HEK293T (cell line): ENCODE data around the gene PIEZO2.

Experiments
- CTCF ChIA-PET: fragments of 350-600 bp; formaldehyde crosslinking; extraction: SDS; loops from one replicate; lab custom pipeline; 2021; ENCODE audit warnings: antibody characterized with exemption, inconsistent platforms; lab: Yijun Ruan, JAX
- POLR2A ChIA-PET: fragments of 350-600 bp; formaldehyde crosslinking; extraction: SDS; loops from one replicate; lab custom pipeline; 2020; ENCODE audit warnings: antibody characterized with exemption, inconsistent platforms; lab: Yijun Ruan, JAX
- DNase-seq: peaks from one replicate; pipeline ENCODE4 v3.0.0; 2012; ENCODE audit warnings: mixed read lengths; ENCODE audit errors: extremely low spot score
- ARNT ChIP-seq: fragments of 450-650 bp; IDR thresholded peaks from 2 replicates; pipeline ENCODE4 v1.6.1; 2017; ENCODE audit warnings: mild to moderate bottlenecking
- BHLHE40 ChIP-seq: fragments of 450-650 bp; IDR thresholded peaks from 2 replicates; pipeline ENCODE4 v1.6.1; 2016; ENCODE audit warnings: mild to moderate bottlenecking, moderate library complexity, borderline replicate concordance
- CTBP1 ChIP-seq: fragments of 450-650 bp; IDR thresholded peaks from 2 replicates; pipeline ENCODE4 v1.6.1; 2016; ENCODE audit warnings: borderline replicate concordance
- ELF4 ChIP-seq: fragments of 450-650 bp; IDR thresholded peaks from 2 replicates; pipeline ENCODE4 v1.6.1; 2017; ENCODE audit warnings: antibody characterized with exemption
- FOXA1 ChIP-seq: fragments of 450-650 bp; IDR thresholded peaks from 2 replicates; pipeline ENCODE4 v1.6.1; 2016; ENCODE audit warnings: mild to moderate bottlenecking
- FOXK2 ChIP-seq: fragments of 450-650 bp; IDR thresholded peaks from 2 replicates; pipeline ENCODE4 v1.6.1; 2016; ENCODE audit warnings: mild to moderate bottlenecking
- FOXM1 ChIP-seq: fragments of 450-650 bp; IDR thresholded peaks from 2 replicates; pipeline ENCODE4 v1.6.1; 2017; ENCODE audit warnings: mild to moderate bottlenecking, borderline replicate concordance
- HDGF ChIP-seq: fragments of 450-650 bp; IDR thresholded peaks from 2 replicates; pipeline ENCODE4 v1.6.1; 2017; ENCODE audit warnings: antibody characterized with exemption, borderline replicate concordance
- L3MBTL2 ChIP-seq: fragments of 450-650 bp; conservative IDR thresholded peaks from 2 replicates; pipeline ENCODE4 v1.6.1; 2016; ENCODE audit warnings: mild to moderate bottlenecking
- LEF1 ChIP-seq: fragments of 450-650 bp; IDR thresholded peaks from 2 replicates; pipeline ENCODE4 v1.6.1; 2017; ENCODE audit warnings: mild to moderate bottlenecking, borderline replicate concordance
- NFRKB ChIP-seq: fragments of 450-650 bp; IDR thresholded peaks from 2 replicates; pipeline ENCODE4 v1.6.1; 2016; ENCODE audit warnings: mild to moderate bottlenecking, moderate library complexity
- SP1 ChIP-seq: fragments of 450-650 bp; IDR thresholded peaks from 2 replicates; pipeline ENCODE4 v1.6.1; 2017
- SUZ12 ChIP-seq: fragments of 450-650 bp; IDR thresholded peaks from 2 replicates; pipeline ENCODE4 v1.6.1; 2016; ENCODE audit warnings: mild to moderate bottlenecking
- TARDBP ChIP-seq: fragments of 450-650 bp; IDR thresholded peaks from 2 replicates; pipeline ENCODE4 v1.6.1; 2016
- ZNF384 ChIP-seq: fragments of 450-650 bp; IDR thresholded peaks from 2 replicates; pipeline ENCODE4 v1.6.1; 2016
- TF ChIP-seq, protein P1 (sequence below): fragments of 450-650 bp; IDR thresholded peaks from 2 replicates; pipeline ENCODE4 v1.6.1; 2016

The PIEZO2 gene

DNA sequence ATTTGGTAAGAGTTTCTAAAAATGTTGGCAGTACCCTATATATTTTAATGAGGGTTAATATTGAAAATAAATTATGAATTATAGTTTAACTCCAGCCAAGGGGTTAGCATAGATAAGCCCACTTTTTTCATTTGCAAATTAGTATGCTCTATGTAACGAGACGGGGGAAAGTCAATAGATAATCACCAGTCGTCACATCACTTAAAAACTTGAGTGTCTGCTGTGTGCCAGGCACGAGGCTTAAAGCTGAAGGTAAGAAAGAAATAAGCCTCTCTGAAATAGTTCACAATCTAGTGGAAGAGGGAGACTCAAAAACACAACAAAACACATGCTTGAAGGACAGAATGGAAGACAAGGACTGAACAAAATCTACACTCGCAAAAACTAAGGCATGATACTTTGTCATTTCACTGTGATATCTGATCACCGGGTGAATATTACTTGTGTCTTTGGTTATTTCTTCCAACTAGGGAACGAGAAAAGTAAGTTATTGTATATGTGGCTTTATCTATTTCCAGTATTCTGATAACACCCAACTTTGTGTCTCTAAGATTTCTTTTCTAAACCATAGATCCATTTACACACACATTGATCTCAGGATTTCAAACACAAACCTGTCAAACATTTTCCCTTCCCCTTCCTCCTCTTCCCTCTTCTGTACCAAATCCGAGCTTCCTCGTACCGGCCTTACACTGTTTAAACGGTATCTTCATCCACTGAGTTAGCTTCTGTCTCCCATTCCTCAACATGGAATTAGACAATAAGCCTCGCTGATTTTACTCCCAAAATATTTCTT is 199.1 kb downstream of the PIEZO2 start:
- DNase-seq = no peak
- POLR2A ChIA-PET = no interaction called here
- no peak for TF ChIP-seq FOXA1
- TF ChIP-seq ZNF384 = no peak
- TF ChIP-seq, protein P1, sequence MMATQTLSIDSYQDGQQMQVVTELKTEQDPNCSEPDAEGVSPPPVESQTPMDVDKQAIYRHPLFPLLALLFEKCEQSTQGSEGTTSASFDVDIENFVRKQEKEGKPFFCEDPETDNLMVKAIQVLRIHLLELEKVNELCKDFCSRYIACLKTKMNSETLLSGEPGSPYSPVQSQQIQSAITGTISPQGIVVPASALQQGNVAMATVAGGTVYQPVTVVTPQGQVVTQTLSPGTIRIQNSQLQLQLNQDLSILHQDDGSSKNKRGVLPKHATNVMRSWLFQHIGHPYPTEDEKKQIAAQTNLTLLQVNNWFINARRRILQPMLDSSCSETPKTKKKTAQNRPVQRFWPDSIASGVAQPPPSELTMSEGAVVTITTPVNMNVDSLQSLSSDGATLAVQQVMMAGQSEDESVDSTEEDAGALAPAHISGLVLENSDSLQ = no peak
- TF ChIP-seq NFRKB = no peak
- TF ChIP-seq FOXK2 = no peak
- TF ChIP-seq TARDBP = no peak
- no peak for TF ChIP-seq FOXM1
- no peak for TF ChIP-seq HDGF
- no peak for TF ChIP-seq BHLHE40
- TF ChIP-seq SUZ12 = no peak
- no peak for TF ChIP-seq L3MBTL2
- TF ChIP-seq ARNT = no peak
- TF ChIP-seq SP1 = no peak
- no peak for TF ChIP-seq ELF4
- no peak for TF ChIP-seq LEF1
- TF ChIP-seq CTBP1 = no peak
- CTCF ChIA-PET = no interaction called here

DNA sequence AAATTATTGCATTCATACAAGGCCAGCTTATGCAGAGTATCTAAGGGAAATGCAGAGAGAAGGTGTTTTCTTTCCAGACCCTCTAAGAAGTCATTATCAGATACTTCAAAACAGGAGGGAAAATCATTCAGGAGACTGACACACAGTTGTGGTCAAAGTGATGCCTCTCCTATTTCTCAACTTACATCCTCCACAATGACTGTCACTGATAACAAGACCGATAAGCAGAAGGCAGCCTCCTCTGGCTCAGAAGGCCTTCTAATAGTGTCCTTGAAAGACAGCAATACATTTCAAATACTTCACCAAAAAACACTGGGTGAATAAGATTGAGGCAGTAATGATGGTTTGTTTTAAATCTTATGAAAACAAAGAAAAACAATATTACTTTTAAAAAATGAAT is 199.7 kb downstream of the PIEZO2 start:
- CTCF ChIA-PET = no interaction called here
- POLR2A ChIA-PET = no interaction called here
- no peak for TF ChIP-seq BHLHE40
- TF ChIP-seq ZNF384 = no peak
- TF ChIP-seq NFRKB = no peak
- no peak for TF ChIP-seq SP1
- no peak for TF ChIP-seq CTBP1
- no peak for TF ChIP-seq TARDBP
- no peak for TF ChIP-seq HDGF
- no peak for TF ChIP-seq L3MBTL2
- no peak for TF ChIP-seq FOXK2
- no peak for TF ChIP-seq FOXA1
- TF ChIP-seq LEF1 = no peak
- no peak for TF ChIP-seq ARNT
- no peak for TF ChIP-seq FOXM1
- TF ChIP-seq, protein P1 = no peak
- no peak for DNase-seq

DNA sequence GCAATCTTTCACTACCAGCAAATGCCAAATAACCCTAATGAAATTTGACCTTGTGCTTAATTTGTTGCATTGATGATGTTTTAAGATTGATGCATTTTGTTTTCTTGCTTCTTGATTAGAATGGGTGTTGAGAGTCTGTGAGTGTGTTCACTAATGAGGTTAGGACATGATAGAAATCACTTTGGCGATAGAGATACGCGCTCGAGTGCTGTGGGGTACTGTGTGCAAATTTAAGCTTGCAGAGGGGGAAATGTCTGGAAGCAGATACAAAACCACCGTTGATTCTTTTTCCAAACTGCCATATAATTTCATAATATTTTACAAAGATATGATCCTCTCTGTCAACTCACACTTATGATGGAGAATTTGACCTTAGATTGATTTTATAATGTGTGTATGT is 200.9 kb downstream of the PIEZO2 start:
- TF ChIP-seq FOXA1 = no peak
- no peak for TF ChIP-seq TARDBP
- TF ChIP-seq LEF1 = no peak
- no peak for TF ChIP-seq SUZ12
- TF ChIP-seq FOXM1 = no peak
- TF ChIP-seq CTBP1 = no peak
- no peak for TF ChIP-seq BHLHE40
- TF ChIP-seq NFRKB = no peak
- TF ChIP-seq HDGF = no peak
- TF ChIP-seq L3MBTL2 = no peak
- ChIA-PET POLR2A (no interaction called here), CTCF (no interaction called here)
- DNase-seq = no peak

DNA sequence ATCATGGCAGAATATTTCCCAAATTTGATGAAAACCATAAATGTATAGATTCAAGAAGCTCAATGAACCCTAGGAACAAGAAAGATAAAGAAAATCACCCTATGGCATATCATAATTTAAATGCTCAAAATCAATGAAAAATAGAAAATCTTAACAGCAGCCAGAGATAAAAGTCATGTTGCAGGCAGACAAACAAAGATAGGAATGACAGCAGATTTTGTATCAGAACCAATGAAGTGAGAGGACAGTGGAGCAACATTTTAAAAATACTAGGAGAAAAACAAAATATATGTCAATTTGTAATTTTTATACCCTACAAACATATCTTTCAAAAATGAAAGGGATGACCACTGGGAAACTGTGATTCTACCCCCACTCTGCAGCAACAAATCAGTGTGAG is 203.3 kb downstream of the PIEZO2 start:
- ChIA-PET POLR2A (no interaction called here), CTCF (no interaction called here)
- no peak for DNase-seq
- TF ChIP-seq, protein P1 = no peak

DNA sequence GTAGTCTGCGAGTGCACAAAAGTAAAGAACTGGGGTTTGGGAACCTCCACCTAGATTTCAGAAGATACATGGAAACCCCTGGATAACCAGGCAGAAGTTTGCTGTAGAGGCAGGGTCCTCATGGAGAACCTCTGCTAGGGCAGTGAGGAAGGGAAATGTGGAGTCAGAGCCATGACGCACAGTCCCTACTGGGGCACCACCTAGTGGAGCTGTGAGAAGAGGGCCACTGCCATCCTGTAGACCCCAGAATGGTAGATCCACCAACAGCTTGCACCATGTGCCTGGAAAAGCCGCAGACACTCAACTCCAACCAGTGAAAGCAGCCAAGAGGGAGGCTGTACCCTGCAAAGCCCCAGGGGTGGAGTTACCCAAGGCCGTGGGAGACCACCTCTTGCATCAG is 206.4 kb downstream of the PIEZO2 start:
- ChIA-PET CTCF (no interaction called here), POLR2A (no interaction called here)
- TF ChIP-seq FOXK2 = no peak
- TF ChIP-seq ARNT = no peak
- TF ChIP-seq ZNF384 = no peak
- TF ChIP-seq FOXM1 = no peak
- no peak for TF ChIP-seq FOXA1
- TF ChIP-seq TARDBP = no peak
- TF ChIP-seq L3MBTL2 = no peak
- no peak for TF ChIP-seq NFRKB
- DNase-seq = no peak

DNA sequence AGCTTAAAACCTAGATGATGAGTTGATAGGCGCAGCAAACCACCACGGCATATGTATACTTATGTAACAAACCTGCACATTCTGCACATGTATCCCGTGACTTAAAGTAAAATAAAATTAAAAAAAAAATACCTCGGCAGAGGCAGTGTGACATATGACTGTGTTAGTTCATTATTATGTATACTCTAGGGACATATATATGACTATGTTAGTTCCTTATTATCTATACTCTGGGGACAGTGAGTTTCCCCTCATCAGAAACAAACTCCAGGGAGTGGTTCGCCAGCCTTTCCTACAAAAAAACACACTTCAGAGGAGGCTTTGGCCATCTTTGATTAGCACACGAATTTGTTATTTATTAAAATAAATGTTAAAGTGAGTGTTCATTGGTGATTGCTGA is 209.5 kb downstream of the PIEZO2 start:
- TF ChIP-seq ZNF384 (no peak), LEF1 (no peak), SP1 (no peak), ELF4 (no peak), CTBP1 (no peak), BHLHE40 (no peak), NFRKB (no peak), FOXM1 (no peak), TARDBP (no peak), FOXK2 (no peak), FOXA1 (no peak), ARNT (no peak), HDGF (no peak), SUZ12 (no peak), L3MBTL2 (no peak)
- TF ChIP-seq, protein P1 = no peak
- POLR2A ChIA-PET = no interaction called here
- no peak for DNase-seq
- CTCF ChIA-PET = no interaction called here
